Panc1 (cell line): ENCODE measurements around the gene GLI1.

Experiments used
- POLR2AphosphoS5 ChIP-seq: IDR thresholded peaks from 2 replicates; pipeline ENCODE4 v1.6.1; 2012; ENCODE audit warnings: mild to moderate bottlenecking, low read depth, low read length, moderate library complexity
- SIN3A ChIP-seq: IDR thresholded peaks from 2 replicates; pipeline ENCODE4 v1.6.1; 2012; ENCODE audit warnings: low read depth, mild to moderate bottlenecking, low read length, moderate library complexity, borderline replicate concordance; ENCODE audit not compliant: insufficient read depth
- TF ChIP-seq, protein P1 (sequence below): fragments of 450-650 bp; IDR thresholded peaks from 2 replicates; pipeline ENCODE4 v1.5.1; 2017; ENCODE audit warnings: mild to moderate bottlenecking
- TF ChIP-seq, protein P2 (sequence below), 2 experiments: IDR thresholded peaks; 2 replicates each; pipeline ENCODE4 v1.6.1; 2011 to 2012; ENCODE audit warnings: low read depth in 2 of 2, control low read depth in 1 of 2, low read length in 1 of 2, mild to moderate bottlenecking in 1 of 2, moderate library complexity in 1 of 2; ENCODE audit not compliant: insufficient read depth in 1 of 2

DNA sequence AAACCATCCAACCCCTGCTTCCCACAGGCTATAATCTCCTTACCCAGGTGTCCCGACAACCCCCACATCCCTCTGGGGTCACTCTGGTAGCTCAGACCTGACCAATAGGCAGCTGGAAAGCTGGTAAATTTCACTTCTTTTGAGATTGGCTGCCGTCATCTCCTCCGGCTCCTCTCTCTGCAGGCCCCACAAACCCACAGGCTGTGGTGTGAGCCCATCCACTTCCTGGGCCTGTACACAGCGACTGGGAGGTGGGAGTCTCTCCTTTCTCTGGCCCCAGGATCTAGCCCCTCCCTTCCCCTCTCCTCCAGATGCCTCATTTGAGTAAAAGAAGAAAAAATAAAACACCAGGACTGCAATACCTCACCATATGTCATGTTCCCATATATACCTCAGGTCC, 24.3 kb upstream of the GLI1 start:
- TF ChIP-seq POLR2AphosphoS5 (no peak), SIN3A (no peak)
- TF ChIP-seq, protein P1, sequence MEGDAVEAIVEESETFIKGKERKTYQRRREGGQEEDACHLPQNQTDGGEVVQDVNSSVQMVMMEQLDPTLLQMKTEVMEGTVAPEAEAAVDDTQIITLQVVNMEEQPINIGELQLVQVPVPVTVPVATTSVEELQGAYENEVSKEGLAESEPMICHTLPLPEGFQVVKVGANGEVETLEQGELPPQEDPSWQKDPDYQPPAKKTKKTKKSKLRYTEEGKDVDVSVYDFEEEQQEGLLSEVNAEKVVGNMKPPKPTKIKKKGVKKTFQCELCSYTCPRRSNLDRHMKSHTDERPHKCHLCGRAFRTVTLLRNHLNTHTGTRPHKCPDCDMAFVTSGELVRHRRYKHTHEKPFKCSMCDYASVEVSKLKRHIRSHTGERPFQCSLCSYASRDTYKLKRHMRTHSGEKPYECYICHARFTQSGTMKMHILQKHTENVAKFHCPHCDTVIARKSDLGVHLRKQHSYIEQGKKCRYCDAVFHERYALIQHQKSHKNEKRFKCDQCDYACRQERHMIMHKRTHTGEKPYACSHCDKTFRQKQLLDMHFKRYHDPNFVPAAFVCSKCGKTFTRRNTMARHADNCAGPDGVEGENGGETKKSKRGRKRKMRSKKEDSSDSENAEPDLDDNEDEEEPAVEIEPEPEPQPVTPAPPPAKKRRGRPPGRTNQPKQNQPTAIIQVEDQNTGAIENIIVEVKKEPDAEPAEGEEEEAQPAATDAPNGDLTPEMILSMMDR, result no peak
- TF ChIP-seq, protein P2, sequence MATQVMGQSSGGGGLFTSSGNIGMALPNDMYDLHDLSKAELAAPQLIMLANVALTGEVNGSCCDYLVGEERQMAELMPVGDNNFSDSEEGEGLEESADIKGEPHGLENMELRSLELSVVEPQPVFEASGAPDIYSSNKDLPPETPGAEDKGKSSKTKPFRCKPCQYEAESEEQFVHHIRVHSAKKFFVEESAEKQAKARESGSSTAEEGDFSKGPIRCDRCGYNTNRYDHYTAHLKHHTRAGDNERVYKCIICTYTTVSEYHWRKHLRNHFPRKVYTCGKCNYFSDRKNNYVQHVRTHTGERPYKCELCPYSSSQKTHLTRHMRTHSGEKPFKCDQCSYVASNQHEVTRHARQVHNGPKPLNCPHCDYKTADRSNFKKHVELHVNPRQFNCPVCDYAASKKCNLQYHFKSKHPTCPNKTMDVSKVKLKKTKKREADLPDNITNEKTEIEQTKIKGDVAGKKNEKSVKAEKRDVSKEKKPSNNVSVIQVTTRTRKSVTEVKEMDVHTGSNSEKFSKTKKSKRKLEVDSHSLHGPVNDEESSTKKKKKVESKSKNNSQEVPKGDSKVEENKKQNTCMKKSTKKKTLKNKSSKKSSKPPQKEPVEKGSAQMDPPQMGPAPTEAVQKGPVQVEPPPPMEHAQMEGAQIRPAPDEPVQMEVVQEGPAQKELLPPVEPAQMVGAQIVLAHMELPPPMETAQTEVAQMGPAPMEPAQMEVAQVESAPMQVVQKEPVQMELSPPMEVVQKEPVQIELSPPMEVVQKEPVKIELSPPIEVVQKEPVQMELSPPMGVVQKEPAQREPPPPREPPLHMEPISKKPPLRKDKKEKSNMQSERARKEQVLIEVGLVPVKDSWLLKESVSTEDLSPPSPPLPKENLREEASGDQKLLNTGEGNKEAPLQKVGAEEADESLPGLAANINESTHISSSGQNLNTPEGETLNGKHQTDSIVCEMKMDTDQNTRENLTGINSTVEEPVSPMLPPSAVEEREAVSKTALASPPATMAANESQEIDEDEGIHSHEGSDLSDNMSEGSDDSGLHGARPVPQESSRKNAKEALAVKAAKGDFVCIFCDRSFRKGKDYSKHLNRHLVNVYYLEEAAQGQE (IDR thresholded peaks at IDR 0.05; ENCODE audit: insufficient read depth in 1 of 2, low read depth in 2 of 2, low read length in 1 of 2), result no peak
